ENCODE data around the gene KCNIP4. TPM values are rescaled to one million over a fixed set of nuclear protein-coding genes. Genes with fewer than 3 reads are reported as not detected.
"Not testable (repeated sequence)": the region's sequence is repeated elsewhere in the genome, so short reads cannot be mapped to it uniquely, and the experiment has no call there.

KCNIP4 gene
- polyA plus RNA-seq, 6 donors from 2014 or later, result 0.14 to 0.22 (median 0.22) TPM; not detected in 3

DNA sequence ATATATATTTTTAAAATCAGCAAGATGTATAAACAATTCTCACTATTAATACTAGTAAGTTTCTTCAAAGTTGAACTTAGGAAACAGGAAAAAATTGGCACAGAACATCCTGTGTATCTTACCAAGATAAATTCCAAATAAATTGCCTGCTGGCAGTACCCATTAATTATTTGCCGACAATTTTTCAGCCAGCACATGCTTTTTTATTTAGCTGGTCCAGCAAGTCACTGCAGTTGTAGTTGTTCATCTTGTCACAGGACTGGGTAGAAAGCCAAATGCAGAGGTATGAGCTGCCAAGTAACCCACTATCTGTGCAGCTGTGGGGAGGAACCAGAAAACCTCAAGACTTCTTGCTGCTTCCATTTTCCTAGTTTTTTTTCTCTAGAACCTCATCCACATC is 1134.9 kb downstream of the KCNIP4 start:
- Mint-ChIP-seq H3K4me1 (no peaks in the 10 kb centered on the region), H3K27me3 (no peaks in the 10 kb centered on the region), H3K9me3 (peaks cover 0 to 6% (median 0%) of the 10 kb centered on the region in 7 donors), H3K27ac (no peak overlapping the region), H3K36me3 (no peaks in the 10 kb centered on the region), H3K4me3 (no peak overlapping the region)
- ATAC-seq (ENCODE audit: low read depth in 2 of 2) (no peak), DNase-seq (no peak)

DNA sequence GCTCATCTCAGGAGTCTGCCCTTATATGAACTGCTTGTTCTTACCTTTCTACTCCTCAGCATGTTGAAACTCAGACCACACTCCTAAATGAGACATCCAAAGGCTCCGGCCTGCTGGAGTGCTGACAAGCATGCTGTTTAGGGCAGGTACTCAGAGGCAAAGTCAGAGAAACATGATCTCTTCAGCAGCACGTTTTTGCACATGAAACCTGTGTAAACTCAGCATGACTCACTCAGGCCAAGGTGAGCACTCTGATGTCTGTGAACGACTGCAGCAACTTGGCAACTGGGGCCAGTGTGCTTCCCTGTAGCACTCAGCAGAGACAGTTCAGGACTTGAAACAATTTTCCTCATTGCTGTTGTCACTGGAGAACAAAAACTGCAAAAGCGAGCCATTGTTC is 1138.8 kb downstream of the KCNIP4 start:
- Mint-ChIP-seq H3K9me3 (peaks cover 0 to 4% (median 0%) of the 10 kb centered on the region in 7 donors), H3K27me3 (no peaks in the 10 kb centered on the region), H3K36me3 (no peaks in the 10 kb centered on the region), H3K4me1 (no peaks in the 10 kb centered on the region), H3K27ac (no peak overlapping the region), H3K4me3 (no peak overlapping the region)
- DNase-seq (no peak), ATAC-seq (ENCODE audit: low read depth in 2 of 2) (no peak)

DNA sequence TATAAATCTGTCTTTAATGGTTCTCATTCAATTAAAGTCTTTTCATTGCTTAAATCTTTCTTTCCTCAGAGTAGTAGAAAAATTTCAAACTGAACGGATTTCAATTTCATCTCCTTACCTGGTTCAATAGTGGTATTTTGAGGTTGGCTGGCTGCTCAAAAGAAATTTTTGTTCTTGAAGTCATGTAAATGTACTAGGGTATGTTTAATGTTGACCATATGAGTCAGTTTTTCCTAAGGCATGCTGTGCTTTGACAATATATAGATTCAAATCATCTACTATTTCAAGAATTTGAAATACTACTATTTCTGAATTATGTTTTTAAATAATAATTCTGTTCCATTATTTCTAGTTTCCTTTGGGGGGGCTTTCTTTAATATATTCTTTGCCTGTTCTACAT is 1142.9 kb downstream of the KCNIP4 start:
- Mint-ChIP-seq H3K36me3 (no peaks in the 10 kb centered on the region), H3K27me3 (no peaks in the 10 kb centered on the region), H3K27ac (no peak overlapping the region), H3K4me3 (no peak overlapping the region), H3K4me1 (no peaks in the 10 kb centered on the region), H3K9me3 (peaks cover 0 to 7% (median 6%) of the 10 kb centered on the region in 7 donors)
- no peak for ATAC-seq (ENCODE audit: low read depth in 2 of 2)
- DNase-seq, result no peak

DNA sequence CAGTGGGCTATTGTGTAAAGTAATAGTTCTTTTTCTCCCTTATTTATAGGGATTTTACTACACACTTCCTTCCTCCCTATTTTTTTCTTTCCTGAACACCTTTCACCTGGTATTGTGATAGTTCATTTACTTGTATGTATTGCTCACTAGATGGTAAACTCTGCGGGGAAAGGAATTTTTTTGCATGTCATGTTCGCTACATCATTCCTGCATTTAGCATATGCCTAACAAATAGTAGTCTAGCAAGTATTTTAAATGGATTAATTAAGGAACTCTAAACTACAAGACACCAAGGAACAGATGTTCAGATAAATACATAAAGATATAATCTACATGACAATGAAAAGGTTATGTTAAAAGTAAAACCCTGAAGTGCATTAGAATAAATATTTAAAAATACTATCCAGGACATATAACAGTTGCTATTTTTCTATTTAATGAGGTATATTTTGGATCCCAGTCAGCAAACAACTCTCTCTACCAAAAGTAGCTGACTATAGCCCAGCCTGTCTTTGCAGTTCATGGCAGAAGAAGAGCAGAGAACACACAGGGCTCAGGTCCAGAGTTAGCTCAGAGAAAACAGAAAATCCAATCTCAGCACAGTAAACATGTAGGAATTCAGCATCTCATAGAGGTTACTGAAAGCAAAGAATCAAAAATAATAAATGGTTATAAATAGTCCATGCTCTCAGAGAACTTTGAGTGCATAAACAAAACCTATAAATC is 1160.5 kb downstream of the KCNIP4 start:
- H3K4me3 Mint-ChIP-seq, result no peak overlapping the region
- no peaks in the 10 kb centered on the region for H3K4me1 Mint-ChIP-seq
- DNase-seq, result no peak
- H3K36me3 Mint-ChIP-seq, result peaks cover 3 to 4% of the 10 kb centered on the region in 2 donors
- H3K27ac Mint-ChIP-seq, result no peak overlapping the region
- H3K9me3 Mint-ChIP-seq, result peaks cover 3 to 7% (median 6%) of the 10 kb centered on the region in 7 donors
- ATAC-seq (ENCODE audit: low read depth in 2 of 2), result no peak
- peaks cover 0 to 4% (median 0%) of the 10 kb centered on the region in 3 donors for H3K27me3 Mint-ChIP-seq

DNA sequence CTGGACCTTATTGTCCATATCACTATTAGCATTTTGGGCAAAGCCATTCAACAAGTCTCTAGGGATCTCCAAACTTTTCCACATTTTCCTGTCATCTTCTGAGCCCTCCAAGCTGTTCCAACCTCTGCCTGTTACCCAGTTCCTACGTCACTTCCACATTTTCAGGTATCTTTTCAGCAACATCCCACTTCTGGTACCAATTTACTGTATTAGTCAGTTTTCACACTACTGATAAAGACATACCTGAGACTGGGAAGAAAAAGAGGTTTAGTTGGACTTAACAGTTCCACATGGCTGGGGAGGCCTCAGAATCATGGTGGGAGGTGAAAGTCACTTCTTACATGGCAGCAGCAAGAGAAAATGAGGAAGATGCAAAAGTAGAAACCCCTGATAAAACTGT is 1165.4 kb downstream of the KCNIP4 start:
- H3K4me1 Mint-ChIP-seq; ATAC-seq (ENCODE audit: low read depth in 2 of 2); H3K27ac Mint-ChIP-seq; H3K27me3 Mint-ChIP-seq; DNase-seq; H3K4me3 Mint-ChIP-seq: not testable (repeated sequence)
- Mint-ChIP-seq H3K36me3 (peaks cover 9 to 17% of the 10 kb centered on the region in 2 donors), H3K9me3 (peaks cover 13 to 46% (median 25%) of the 10 kb centered on the region in 7 donors)

DNA sequence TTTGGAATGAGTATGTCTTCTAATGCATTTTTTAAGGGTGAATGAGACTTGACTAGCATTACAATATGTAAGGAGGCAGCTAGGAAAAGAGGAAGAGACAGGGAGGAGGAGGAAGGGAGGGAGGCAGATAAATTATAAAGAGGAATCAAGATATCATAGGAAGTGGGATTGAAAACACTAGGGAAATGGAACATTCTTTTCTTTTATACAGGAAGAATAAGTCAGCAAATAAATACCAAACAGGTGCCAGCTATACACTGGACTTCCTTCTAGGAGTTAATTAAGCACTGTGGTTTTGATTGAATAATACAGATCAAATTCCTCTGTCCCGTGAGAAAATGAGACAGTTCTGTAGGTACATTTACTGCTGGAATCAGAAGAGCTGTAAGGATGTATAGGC is 1169.7 kb downstream of the KCNIP4 start:
- H3K27ac Mint-ChIP-seq, result no peak overlapping the region
- no peaks in the 10 kb centered on the region for H3K4me1 Mint-ChIP-seq

DNA sequence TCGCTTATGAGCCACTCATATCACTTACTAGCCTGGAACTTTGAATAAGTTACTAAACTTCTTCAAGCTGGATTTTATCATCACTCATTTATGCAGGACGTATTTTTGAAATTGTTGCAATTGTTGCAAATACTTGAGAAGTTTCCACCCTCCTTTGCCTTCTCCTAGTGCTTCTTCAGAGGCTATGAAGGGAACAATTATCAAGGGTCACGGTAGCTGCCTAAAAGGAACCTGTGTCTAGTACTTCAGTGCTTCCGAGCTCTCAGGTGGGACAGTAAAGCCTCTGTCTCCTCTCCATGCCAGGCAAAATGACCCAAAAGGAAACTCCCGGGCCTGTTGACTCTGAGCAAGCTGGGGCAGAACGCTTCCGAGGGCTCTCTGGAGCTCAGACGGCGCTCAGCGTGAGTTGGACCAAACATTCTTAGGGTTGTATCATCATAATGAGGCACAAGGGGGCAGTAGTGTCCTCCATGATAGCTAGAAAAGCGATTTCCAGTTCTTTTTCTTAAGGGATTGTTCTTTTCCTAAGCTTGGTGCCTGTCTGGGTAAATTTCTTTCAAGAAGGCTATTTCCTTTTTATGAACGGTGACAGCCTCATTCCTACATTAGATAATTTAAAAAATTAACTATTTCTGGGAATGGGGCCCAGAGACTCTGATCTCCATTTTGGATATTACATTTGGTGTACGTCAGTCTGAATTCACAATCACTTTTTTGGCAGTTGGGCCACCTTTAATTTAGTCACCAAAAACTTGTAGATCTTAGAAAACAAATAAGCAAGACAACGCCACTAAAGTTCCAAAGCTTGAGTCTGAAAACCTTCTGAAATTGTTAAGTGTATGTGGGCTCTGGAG is 1175.2 kb downstream of the KCNIP4 start:
- peak overlapping the region in 1 of 6 donors; percentile 14 for H3K27ac Mint-ChIP-seq
- H3K4me3 Mint-ChIP-seq, result no peak overlapping the region
- H3K27me3 Mint-ChIP-seq, result peaks cover 7% of the 10 kb centered on the region in 3 donors
- no peak for DNase-seq
- ATAC-seq (ENCODE audit: low read depth in 2 of 2), result no peak
- H3K4me1 Mint-ChIP-seq, result peaks cover 0 to 2% (median 0%) of the 10 kb centered on the region in 3 donors
- H3K36me3 Mint-ChIP-seq, result peaks cover 0 to 5% of the 10 kb centered on the region in 2 donors
- peaks cover 0 to 21% (median 7%) of the 10 kb centered on the region in 7 donors for H3K9me3 Mint-ChIP-seq

More for the DNA sequence above, 1169.7 kb downstream of the KCNIP4 start:
- DNase-seq (no peak), ATAC-seq (ENCODE audit: low read depth in 2 of 2) (no peak)
- Mint-ChIP-seq H3K9me3 (peaks cover 20 to 67% (median 31%) of the 10 kb centered on the region in 7 donors), H3K36me3 (peaks cover 14 to 17% of the 10 kb centered on the region in 2 donors), H3K4me3 (no peak overlapping the region), H3K27me3 (peaks cover 0 to 7% (median 6%) of the 10 kb centered on the region in 3 donors)

DNA sequence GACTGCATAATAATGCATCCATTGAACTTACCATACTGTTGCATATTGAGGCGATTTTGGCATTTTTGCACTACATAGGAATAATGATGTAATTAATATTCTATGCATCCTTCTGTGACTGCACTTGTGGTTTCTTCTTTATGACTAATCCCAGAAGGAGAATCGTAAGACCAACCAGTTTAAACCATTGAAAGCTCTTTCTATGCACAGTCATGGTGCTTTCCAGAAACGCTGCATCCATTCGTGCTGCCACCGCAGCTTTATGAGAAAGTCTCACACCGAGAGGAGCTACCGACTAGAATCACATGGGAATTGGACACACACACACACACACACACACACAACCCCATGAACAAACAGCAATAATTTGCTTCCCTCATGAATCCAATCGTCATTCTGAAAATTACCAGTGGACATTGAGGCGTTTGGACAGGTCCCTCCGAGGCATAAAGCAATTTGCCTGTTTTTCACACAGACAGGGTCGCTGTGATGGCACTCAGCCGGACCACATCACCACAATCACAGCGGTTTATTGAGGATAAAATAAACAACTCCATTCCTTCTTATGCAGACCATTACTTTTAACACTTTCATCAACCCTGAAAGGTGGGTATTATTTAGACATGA is 1184.1 kb downstream of the KCNIP4 start:
- Mint-ChIP-seq H3K4me3 (no peak overlapping the region), H3K9me3 (no peaks in the 10 kb centered on the region), H3K27ac (no peak overlapping the region), H3K36me3 (no peaks in the 10 kb centered on the region), H3K4me1 (no peaks in the 10 kb centered on the region), H3K27me3 (no peaks in the 10 kb centered on the region)
- DNase-seq (no peak), ATAC-seq (ENCODE audit: low read depth in 2 of 2) (no peak)

DNA sequence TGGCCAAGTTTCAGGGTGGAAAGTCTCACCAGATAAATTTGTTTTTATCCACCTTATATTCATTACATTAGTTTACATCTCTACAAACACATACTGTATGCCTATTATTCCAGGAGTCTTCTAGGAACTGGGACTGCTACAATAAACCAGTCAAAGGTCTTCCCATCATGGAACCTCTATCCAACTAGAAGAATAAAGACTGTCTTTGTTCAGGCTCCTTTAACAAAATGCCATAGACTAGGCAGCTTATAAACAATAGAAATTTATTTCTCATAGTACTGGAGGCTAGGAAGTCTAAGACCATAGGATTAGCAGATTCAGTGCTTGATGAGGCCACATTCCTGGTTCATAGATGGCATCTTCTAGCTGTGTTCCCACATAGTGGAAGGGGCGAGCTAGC is 1186.7 kb downstream of the KCNIP4 start:
- no peak for DNase-seq
- no peak overlapping the region for H3K27ac Mint-ChIP-seq
- no peak for ATAC-seq (ENCODE audit: low read depth in 2 of 2)

DNA sequence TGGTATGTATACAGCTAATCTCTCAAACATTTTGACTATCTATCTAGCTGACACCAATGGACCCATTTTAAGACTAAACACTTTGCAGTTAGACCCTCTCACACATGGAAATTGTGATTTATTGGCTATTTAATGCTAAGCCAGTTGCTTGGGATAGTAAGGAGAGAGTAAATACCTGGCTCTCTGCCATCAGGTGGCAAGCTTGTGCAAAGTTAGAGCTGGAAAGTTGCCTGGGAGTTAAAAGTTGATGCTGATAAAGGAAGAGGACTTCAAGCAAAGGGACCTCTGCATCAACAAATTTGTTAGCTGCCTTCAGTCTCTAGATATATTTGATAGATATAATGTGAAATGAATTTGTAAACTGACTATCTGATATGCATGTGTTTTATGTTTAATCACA is 1187.2 kb downstream of the KCNIP4 start:
- DNase-seq (no peak), ATAC-seq (ENCODE audit: low read depth in 2 of 2) (no peak)
- H3K27ac Mint-ChIP-seq, result no peak overlapping the region
- H3K4me1 Mint-ChIP-seq, result no peaks in the 10 kb centered on the region
- no peaks in the 10 kb centered on the region for H3K36me3 Mint-ChIP-seq
- no peaks in the 10 kb centered on the region for H3K9me3 Mint-ChIP-seq
- H3K27me3 Mint-ChIP-seq, result no peaks in the 10 kb centered on the region
- H3K4me3 Mint-ChIP-seq, result no peak overlapping the region

More for the DNA sequence above, 1186.7 kb downstream of the KCNIP4 start:
- no peaks in the 10 kb centered on the region for H3K4me1 Mint-ChIP-seq
- H3K4me3 Mint-ChIP-seq, result no peak overlapping the region
- no peaks in the 10 kb centered on the region for H3K9me3 Mint-ChIP-seq
- no peaks in the 10 kb centered on the region for H3K27me3 Mint-ChIP-seq
- H3K36me3 Mint-ChIP-seq, result no peaks in the 10 kb centered on the region

DNA sequence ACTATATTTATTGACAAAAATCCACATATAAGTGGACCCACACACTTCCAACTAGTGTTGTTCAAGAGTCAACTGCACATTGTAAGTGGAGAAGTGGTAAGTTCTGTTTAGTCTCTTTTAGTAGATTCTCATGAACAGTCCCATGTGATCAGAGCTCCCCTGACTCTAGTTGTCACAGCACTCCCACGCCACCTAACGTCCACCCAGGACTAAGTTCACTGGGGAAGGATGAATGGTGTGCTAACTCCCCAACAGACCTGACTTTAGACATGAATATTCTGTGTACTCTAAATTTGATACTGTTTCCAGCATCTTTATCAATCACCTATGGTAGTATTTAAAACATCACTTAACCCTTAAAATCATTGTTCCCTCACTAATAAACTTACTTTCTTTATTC is 1188.5 kb downstream of the KCNIP4 start:
- Mint-ChIP-seq H3K27ac (no peak overlapping the region), H3K4me1 (no peaks in the 10 kb centered on the region), H3K9me3 (no peaks in the 10 kb centered on the region), H3K27me3 (no peaks in the 10 kb centered on the region), H3K36me3 (no peaks in the 10 kb centered on the region), H3K4me3 (no peak overlapping the region)
- DNase-seq (no peak), ATAC-seq (ENCODE audit: low read depth in 2 of 2) (no peak)

DNA sequence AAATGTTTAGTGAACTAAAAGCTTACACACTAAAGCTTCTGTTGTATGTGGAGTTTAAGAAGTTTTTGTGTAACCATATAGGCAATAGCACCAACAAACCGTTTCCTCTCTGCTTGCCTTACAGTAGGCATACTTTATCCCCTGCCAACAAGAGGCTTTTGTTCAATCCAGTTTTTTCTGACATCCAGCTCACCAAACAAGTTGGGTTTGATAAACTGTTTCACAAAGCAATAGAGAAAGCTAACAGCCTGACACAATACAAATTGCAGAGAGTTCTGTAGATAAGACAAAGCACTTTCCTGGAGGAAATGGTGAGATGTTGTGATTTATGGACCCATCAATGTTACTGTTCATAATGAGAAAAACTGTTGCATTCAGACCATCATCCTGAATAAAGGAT is 1194.5 kb downstream of the KCNIP4 start:
- no peaks in the 10 kb centered on the region for H3K9me3 Mint-ChIP-seq
- no peak for ATAC-seq (ENCODE audit: low read depth in 2 of 2)

DNA sequence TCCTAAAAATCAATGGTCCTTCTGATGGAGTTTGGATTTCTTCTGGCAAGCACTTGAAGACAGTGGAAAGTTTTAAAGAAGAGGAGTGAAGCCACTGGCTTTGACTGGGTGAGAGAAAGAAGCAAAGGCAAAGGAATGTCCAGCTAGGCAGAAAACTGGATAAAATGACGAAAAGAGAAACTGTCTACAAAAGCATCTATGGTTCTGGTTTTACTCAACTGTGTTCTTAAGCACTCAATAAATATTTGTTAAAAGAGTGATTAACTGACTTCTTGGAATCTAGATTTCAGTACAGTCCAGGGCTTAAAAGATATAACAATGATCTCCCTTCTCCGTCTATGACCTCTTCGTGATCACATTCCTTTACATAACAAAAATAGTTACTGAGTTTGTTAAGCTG is 1195.9 kb downstream of the KCNIP4 start:
- Mint-ChIP-seq H3K4me3 (no peak overlapping the region), H3K36me3 (peaks cover 0 to 15% of the 10 kb centered on the region in 2 donors), H3K27me3 (no peaks in the 10 kb centered on the region), H3K27ac (no peak overlapping the region), H3K9me3 (no peaks in the 10 kb centered on the region), H3K4me1 (no peaks in the 10 kb centered on the region)
- no peak for ATAC-seq (ENCODE audit: low read depth in 2 of 2)
- no peak for DNase-seq

More for the DNA sequence above, 1194.5 kb downstream of the KCNIP4 start:
- no peaks in the 10 kb centered on the region for H3K27me3 Mint-ChIP-seq
- peaks cover 0 to 15% of the 10 kb centered on the region in 2 donors for H3K36me3 Mint-ChIP-seq
- no peak for DNase-seq
- H3K4me1 Mint-ChIP-seq, result no peaks in the 10 kb centered on the region
- no peak overlapping the region for H3K27ac Mint-ChIP-seq
- H3K4me3 Mint-ChIP-seq, result no peak overlapping the region

Measured in naive B cell (primary cell).